B cell (primary cell): ENCODE results near the gene PODN. TPM values are rescaled to one million over a fixed set of nuclear protein-coding genes. Genes with fewer than 3 reads are reported as not detected.

ENCODE experiments used
- ATAC-seq: fragments of 200-7000 bp; cut with Tn5 transposase; one replicate; pipeline ENCODE4 v1.10.0; 2021; ENCODE audit warnings: low read depth, mild to moderate bottlenecking, moderate number of reproducible peaks, moderate library complexity
- CTCF ChIA-PET: fragments of 350-600 bp; sonication (Branson Sonifier 250); formaldehyde crosslinking; loops from one replicate; lab custom pipeline; 2021; ENCODE audit warnings: antibody characterized with exemption, inconsistent platforms; lab: Charles Lee
- POLR2A ChIA-PET: fragments of 350-600 bp; sonication (Branson Sonifier 250); formaldehyde crosslinking; loops from one replicate; lab custom pipeline; 2021; ENCODE audit warnings: antibody characterized with exemption; lab: Charles Lee
- DNase-seq: peaks from one replicate; pipeline ENCODE4 v3.0.0; 2013
- H2AFZ ChIP-seq: 2 replicates; pipeline ENCODE4 v1.6.1; 2012; ENCODE audit warnings: mild to moderate bottlenecking, low read depth, low read length; ENCODE audit not compliant: insufficient read depth, poor library complexity, severe bottlenecking
- H3K27ac ChIP-seq, 2 donors: 1 replicate in 1 of 2; 2 replicates in 1 of 2; pipeline ENCODE4 v1.5.1; 2012 to 2013; ENCODE audit warnings: low read length in 2 of 2, mild to moderate bottlenecking in 2 of 2, moderate library complexity in 1 of 2
- H3K27me3 ChIP-seq, 4 experiments: fragments of 200-600 bp in 1 of 4; sonication (generic) in 1 of 4; replicated peaks in 1 of 4; 1 replicate in 2 of 4; 2 replicates in 2 of 4; pipeline versions ENCODE4 v1.6.1 to v1.7.0; 2013 to 2016; ENCODE audit warnings: low read length in 3 of 4, mild to moderate bottlenecking in 2 of 4, mixed read lengths in 1 of 4, moderate library complexity in 1 of 4; ENCODE audit not compliant: insufficient read depth in 4 of 4, control insufficient read depth in 3 of 4; ENCODE audit errors: control extremely low read depth in 1 of 4
- H3K36me3 ChIP-seq, 2 experiments: replicated peaks in 1 of 2; 1 replicate in 1 of 2; 2 replicates in 1 of 2; pipeline versions ENCODE4 v1.6.1 to v1.7.1; 2013; ENCODE audit warnings: low read length in 1 of 2; ENCODE audit not compliant: insufficient read depth in 2 of 2, control insufficient read depth in 1 of 2; ENCODE audit errors: control extremely low read depth in 1 of 2, extremely low read depth in 1 of 2
- H3K4me1 ChIP-seq, 2 donors: fragments of 200-600 bp in 1 of 2; sonication (generic) in 1 of 2; 1 replicate in 1 of 2; 2 replicates in 1 of 2; pipeline versions ENCODE4 v1.5.1 to v1.6.1; 2013 to 2017; ENCODE audit warnings: low read length in 2 of 2; ENCODE audit not compliant: control insufficient read depth in 2 of 2, insufficient read depth in 2 of 2
- H3K4me2 ChIP-seq: replicated peaks from 2 replicates; pipeline ENCODE3; 2012; ENCODE audit warnings: mild to moderate bottlenecking, low read depth, low read length; ENCODE audit not compliant: poor library complexity, severe bottlenecking
- H3K4me3 ChIP-seq, 5 experiments: fragments of 200-600 bp in 1 of 5; sonication (generic) in 1 of 5; 1 replicate in 3 of 5; 2 replicates in 2 of 5; pipeline versions ENCODE4 v1.5.1 to v1.7.0; 2011 to 2016; ENCODE audit warnings: low read length in 4 of 5, mild to moderate bottlenecking in 4 of 5, low read depth in 2 of 5, control low read depth in 1 of 5, moderate library complexity in 1 of 5; ENCODE audit not compliant: insufficient read depth in 1 of 5; ENCODE audit errors: control extremely low read depth in 1 of 5, extremely low read depth in 1 of 5
- H3K79me2 ChIP-seq: fragments of 200-600 bp; sonication (generic); one replicate; pipeline ENCODE4 v1.6.0; 2016; ENCODE audit warnings: low read length; ENCODE audit not compliant: control insufficient read depth, insufficient read depth
- H3K9ac ChIP-seq: fragments of 200-600 bp; sonication (generic); 2 replicates; pipeline ENCODE4 v1.6.1; 2017; ENCODE audit warnings: mild to moderate bottlenecking, low read length, moderate library complexity
- H3K9me3 ChIP-seq, 3 donors: one replicate each; pipeline versions ENCODE4 v1.6.1 to v1.7.1; 2013; ENCODE audit warnings: low read length in 2 of 3; ENCODE audit not compliant: control insufficient read depth in 2 of 3, insufficient read depth in 1 of 3; ENCODE audit errors: control extremely low read depth in 1 of 3
- H4K20me1 ChIP-seq: 2 replicates; pipeline ENCODE4 v1.6.0; 2012; ENCODE audit warnings: mild to moderate bottlenecking, low read length; ENCODE audit not compliant: insufficient read depth, control insufficient read depth, poor library complexity, severe bottlenecking
- H3K27ac Mint-ChIP-seq: one replicate; pipeline ENCODE4 v1.8.0; 2021; ENCODE audit warnings: mixed read lengths
- H3K27me3 Mint-ChIP-seq: one replicate; pipeline ENCODE4 v1.8.0; 2021; ENCODE audit warnings: mixed read lengths
- H3K4me1 Mint-ChIP-seq: one replicate; pipeline ENCODE4 v1.8.0; 2021; ENCODE audit warnings: mixed read lengths
- H3K4me3 Mint-ChIP-seq: one replicate; pipeline ENCODE4 v1.8.0; 2021; ENCODE audit warnings: mixed read lengths
- H3K9me3 Mint-ChIP-seq: one replicate; pipeline ENCODE4 v1.8.0; 2022; ENCODE audit warnings: mixed read lengths; ENCODE audit not compliant: insufficient read depth
- EZH2 ChIP-seq: IDR thresholded peaks from 2 replicates; pipeline ENCODE4 v1.6.1; 2012; ENCODE audit warnings: borderline replicate concordance, low read depth, mild to moderate bottlenecking, moderate library complexity, low read length; ENCODE audit not compliant: insufficient read depth, poor library complexity, severe bottlenecking
- WGBS: methylation state at CpG from one replicate; pipeline ENCODE4 v1.1.5; 2013; ENCODE audit warnings: missing lambda C conversion rate; ENCODE audit not compliant: insufficient coverage; 5-methylcytosine and 5-hydroxymethylcytosine counted together
- intact Hi-C: fragments of 100-400 bp; cut with micrococcal nuclease; formaldehyde crosslinking; loops from one replicate; pipeline ENCODE4 v1.10.0; 2022
- polyA plus RNA-seq: library from polyadenylated mRNA; depleted of rRNA; stranded (reverse); fragments of >200 nt; gene quantifications from 2 replicates; pipeline ENCODE4 v1.2.3, GENCODE V29; 2012
- total RNA-seq, 2 donors: library from RNA; stranded (reverse); fragments of 120-200 nt in 1 of 2; gene quantifications; 1 replicate in 1 of 2; 2 replicates in 1 of 2; pipeline versions ENCODE4 v1.2.3 to v1.2.4, GENCODE V29; 2013 to 2022
- TF ChIP-seq, protein P1 (sequence below): fragments of 200-600 bp; IDR thresholded peaks from one replicate; pipeline ENCODE4 v1.8.0; 2022; ENCODE audit warnings: antibody characterized with exemption, mild to moderate bottlenecking

Gene PODN
- total and polyA plus RNA-seq, 2 donors (not counting 1 experiment from before 2014, with no cell fraction given), result not detected

- Histone ChIP-seq H3K4me1 (no peaks in the 10 kb centered on the region), H3K27ac (no peak overlapping the region), H3K27me3 (peaks cover 0 to under 1% (median 0%) of the 10 kb centered on the region in 4 experiments), H3K79me2 (no peaks in the 10 kb centered on the region), H3K9ac (no peak overlapping the region), H3K4me3 (no peak overlapping the region), H3K4me2 (no peak overlapping the region), H2AFZ (no peak overlapping the region), H3K36me3 (no peaks in the 10 kb centered on the region), H4K20me1 (no peaks in the 10 kb centered on the region), H3K9me3 (no peaks in the 10 kb centered on the region)
- WGBS, result 99% methylated on average over 11 of the region's 12 CpGs
- CTCF ChIA-PET, result no interaction called here
- intact Hi-C loops, result no loop called here
- Mint-ChIP-seq H3K27me3 (peaks cover 5% of the 10 kb centered on the region), H3K9me3 (no peaks in the 10 kb centered on the region), H3K27ac (no peak overlapping the region), H3K4me3 (no peak overlapping the region), H3K4me1 (no peaks in the 10 kb centered on the region)
- no peak for DNase-seq
- ATAC-seq, result no peak
- POLR2A ChIA-PET, result no interaction called here
- TF ChIP-seq EZH2, result no peak
- TF ChIP-seq, protein P1, sequence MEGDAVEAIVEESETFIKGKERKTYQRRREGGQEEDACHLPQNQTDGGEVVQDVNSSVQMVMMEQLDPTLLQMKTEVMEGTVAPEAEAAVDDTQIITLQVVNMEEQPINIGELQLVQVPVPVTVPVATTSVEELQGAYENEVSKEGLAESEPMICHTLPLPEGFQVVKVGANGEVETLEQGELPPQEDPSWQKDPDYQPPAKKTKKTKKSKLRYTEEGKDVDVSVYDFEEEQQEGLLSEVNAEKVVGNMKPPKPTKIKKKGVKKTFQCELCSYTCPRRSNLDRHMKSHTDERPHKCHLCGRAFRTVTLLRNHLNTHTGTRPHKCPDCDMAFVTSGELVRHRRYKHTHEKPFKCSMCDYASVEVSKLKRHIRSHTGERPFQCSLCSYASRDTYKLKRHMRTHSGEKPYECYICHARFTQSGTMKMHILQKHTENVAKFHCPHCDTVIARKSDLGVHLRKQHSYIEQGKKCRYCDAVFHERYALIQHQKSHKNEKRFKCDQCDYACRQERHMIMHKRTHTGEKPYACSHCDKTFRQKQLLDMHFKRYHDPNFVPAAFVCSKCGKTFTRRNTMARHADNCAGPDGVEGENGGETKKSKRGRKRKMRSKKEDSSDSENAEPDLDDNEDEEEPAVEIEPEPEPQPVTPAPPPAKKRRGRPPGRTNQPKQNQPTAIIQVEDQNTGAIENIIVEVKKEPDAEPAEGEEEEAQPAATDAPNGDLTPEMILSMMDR, result no peak
Measured at GRCh38 chr1:53070621-53071020, 8.6 kb downstream of the PODN start.

DNA sequence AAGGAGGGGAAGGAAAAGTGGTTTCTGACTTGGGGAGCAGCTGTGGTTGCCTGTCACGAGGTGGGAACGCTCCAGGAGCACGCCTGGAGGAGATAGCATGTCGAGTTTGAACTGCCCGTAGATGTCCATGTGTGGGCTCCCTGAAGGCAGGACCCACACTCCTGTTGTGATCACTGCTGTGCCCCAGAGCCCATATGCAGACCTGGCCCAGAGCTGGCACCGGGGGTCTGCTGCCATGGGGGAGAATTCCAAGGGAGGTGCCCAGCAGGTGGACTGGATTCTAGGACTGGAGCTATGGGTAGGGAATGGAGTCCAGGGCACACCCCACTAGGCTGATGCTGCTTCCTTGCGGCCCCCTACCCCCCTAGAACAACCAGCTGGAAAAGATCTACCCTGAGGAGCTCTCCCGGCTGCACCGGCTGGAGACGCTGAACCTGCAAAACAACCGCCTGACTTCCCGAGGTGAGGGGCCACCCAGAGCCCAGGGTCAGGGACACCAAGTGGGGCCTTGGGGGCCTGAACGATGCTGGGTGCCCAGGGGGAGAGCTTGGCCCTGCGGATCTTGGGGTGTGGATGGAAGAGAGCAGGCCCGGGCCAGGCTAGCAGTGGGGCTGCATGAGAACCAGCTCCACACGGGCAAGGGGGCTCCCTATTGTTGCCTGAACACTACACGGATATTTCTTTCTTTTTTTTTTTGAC, 9.3 kb downstream of the PODN start:
- DNase-seq (no peak), ATAC-seq (no peak)
- H3K4me2 ChIP-seq, result no peak overlapping the region
- H3K27ac ChIP-seq, result no peak overlapping the region
- no peaks in the 10 kb centered on the region for H4K20me1 ChIP-seq
- no peaks in the 10 kb centered on the region for H3K9me3 ChIP-seq
- 86% methylated on average over 12 of the region's 17 CpGs for WGBS
- H3K79me2 ChIP-seq, result no peaks in the 10 kb centered on the region
- H3K27ac Mint-ChIP-seq, result no peak overlapping the region
- POLR2A ChIA-PET, result no interaction called here
- peaks cover 3% of the 10 kb centered on the region for H3K27me3 Mint-ChIP-seq
- no peak for TF ChIP-seq EZH2
- TF ChIP-seq, protein P1, result no peak
- H3K27me3 ChIP-seq, result no peaks in the 10 kb centered on the region
- no peak overlapping the region for H2AFZ ChIP-seq
- no peaks in the 10 kb centered on the region for H3K36me3 ChIP-seq
- no peak overlapping the region for H3K4me3 Mint-ChIP-seq
- no peaks in the 10 kb centered on the region for H3K9me3 Mint-ChIP-seq
- intact Hi-C loops, result no loop called here
- no peak overlapping the region for H3K4me3 ChIP-seq
- no peaks in the 10 kb centered on the region for H3K4me1 Mint-ChIP-seq
- CTCF ChIA-PET, result no interaction called here
- no peaks in the 10 kb centered on the region for H3K4me1 ChIP-seq
- H3K9ac ChIP-seq, result no peak overlapping the region
